ENCODE results near the gene EPHA4.

Gene EPHA4

GRCh38 chr2:221533299-221533698 is 38.8 kb downstream of the EPHA4 start:
- peaks cover 10% of the 10 kb centered on the region for H3K4me1 Mint-ChIP-seq (ENCODE audit: low read depth)
- no peaks in the 10 kb centered on the region for H3K36me3 Mint-ChIP-seq
- no peaks in the 10 kb centered on the region for H3K9me3 Mint-ChIP-seq (ENCODE audit: low read depth)
- H3K27ac Mint-ChIP-seq: no peak overlapping the region
- no peak overlapping the region for H3K4me3 Mint-ChIP-seq
- H3K27me3 Mint-ChIP-seq: no peaks in the 10 kb centered on the region

- H3K27ac Mint-ChIP-seq: no peak overlapping the region
- no peaks in the 10 kb centered on the region for H3K9me3 Mint-ChIP-seq (ENCODE audit: low read depth)
- peaks cover 15% of the 10 kb centered on the region for H3K4me1 Mint-ChIP-seq (ENCODE audit: low read depth)
- no peaks in the 10 kb centered on the region for H3K27me3 Mint-ChIP-seq
- H3K36me3 Mint-ChIP-seq: no peaks in the 10 kb centered on the region
- H3K4me3 Mint-ChIP-seq: no peak overlapping the region
Measured at GRCh38 chr2:221532641-221533040, 39.5 kb downstream of the EPHA4 start.

- no peaks in the 10 kb centered on the region for H3K27me3 Mint-ChIP-seq
- H3K36me3 Mint-ChIP-seq: no peaks in the 10 kb centered on the region
- no peak overlapping the region for H3K27ac Mint-ChIP-seq
- H3K4me1 Mint-ChIP-seq (ENCODE audit: low read depth): peaks cover 22% of the 10 kb centered on the region
- no peaks in the 10 kb centered on the region for H3K9me3 Mint-ChIP-seq (ENCODE audit: low read depth)
- H3K4me3 Mint-ChIP-seq: no peak overlapping the region
Measured at GRCh38 chr2:221530653-221531037, 41.5 kb downstream of the EPHA4 start.

GRCh38 chr2:221529943-221530652 is 42.0 kb downstream of the EPHA4 start:
- peak overlapping the region; percentile 6 for H3K4me3 Mint-ChIP-seq
- H3K27me3 Mint-ChIP-seq: no peaks in the 10 kb centered on the region
- H3K4me1 Mint-ChIP-seq (ENCODE audit: low read depth): peaks cover 22% of the 10 kb centered on the region
- H3K27ac Mint-ChIP-seq: peak overlapping the region; percentile 16
- no peaks in the 10 kb centered on the region for H3K9me3 Mint-ChIP-seq (ENCODE audit: low read depth)
- no peaks in the 10 kb centered on the region for H3K36me3 Mint-ChIP-seq

GRCh38 chr2:221529177-221529942 is 42.7 kb downstream of the EPHA4 start:
- H3K4me3 Mint-ChIP-seq: no peak overlapping the region

GRCh38 chr2:221527776-221528309 is 44.3 kb downstream of the EPHA4 start:
- H3K36me3 Mint-ChIP-seq: no peaks in the 10 kb centered on the region
- no peak overlapping the region for H3K4me3 Mint-ChIP-seq
- no peaks in the 10 kb centered on the region for H3K27me3 Mint-ChIP-seq
- peak overlapping the region; percentile 38 for H3K27ac Mint-ChIP-seq
- H3K4me1 Mint-ChIP-seq (ENCODE audit: low read depth): peaks cover 22% of the 10 kb centered on the region
- no peaks in the 10 kb centered on the region for H3K9me3 Mint-ChIP-seq (ENCODE audit: low read depth)

More at GRCh38 chr2:221529177-221529942, 42.7 kb downstream of the EPHA4 start:
- H3K27me3 Mint-ChIP-seq: no peaks in the 10 kb centered on the region
- H3K36me3 Mint-ChIP-seq: no peaks in the 10 kb centered on the region
- peaks cover 22% of the 10 kb centered on the region for H3K4me1 Mint-ChIP-seq (ENCODE audit: low read depth)
- peak overlapping the region; percentile 30 for H3K27ac Mint-ChIP-seq
- no peaks in the 10 kb centered on the region for H3K9me3 Mint-ChIP-seq (ENCODE audit: low read depth)

- Mint-ChIP-seq H3K27me3 (no peaks in the 10 kb centered on the region), H3K4me3 (no peak overlapping the region), H3K36me3 (peaks cover 2% of the 10 kb centered on the region), H3K9me3 (ENCODE audit: low read depth) (no peaks in the 10 kb centered on the region), H3K4me1 (ENCODE audit: low read depth) (peaks cover 34% of the 10 kb centered on the region), H3K27ac (no peak overlapping the region)
Measured at GRCh38 chr2:221524158-221524557, 47.9 kb downstream of the EPHA4 start.

- H3K9me3 Mint-ChIP-seq (ENCODE audit: low read depth): no peaks in the 10 kb centered on the region
- H3K27me3 Mint-ChIP-seq: no peaks in the 10 kb centered on the region
- no peak overlapping the region for H3K27ac Mint-ChIP-seq
- H3K4me1 Mint-ChIP-seq (ENCODE audit: low read depth): peaks cover 23% of the 10 kb centered on the region
- no peak overlapping the region for H3K4me3 Mint-ChIP-seq
- peaks cover 2% of the 10 kb centered on the region for H3K36me3 Mint-ChIP-seq
Measured at GRCh38 chr2:221521233-221521845, 50.8 kb downstream of the EPHA4 start.

- Mint-ChIP-seq H3K4me1 (ENCODE audit: low read depth) (peaks cover 23% of the 10 kb centered on the region), H3K36me3 (peaks cover 2% of the 10 kb centered on the region), H3K9me3 (ENCODE audit: low read depth) (no peaks in the 10 kb centered on the region), H3K27ac (no peak overlapping the region), H3K27me3 (no peaks in the 10 kb centered on the region), H3K4me3 (no peak overlapping the region)
Measured at GRCh38 chr2:221518935-221519625, 53.0 kb downstream of the EPHA4 start.

- H3K4me3 Mint-ChIP-seq: no peak overlapping the region
- no peaks in the 10 kb centered on the region for H3K27me3 Mint-ChIP-seq
- peaks cover 2% of the 10 kb centered on the region for H3K36me3 Mint-ChIP-seq
- H3K9me3 Mint-ChIP-seq (ENCODE audit: low read depth): no peaks in the 10 kb centered on the region
- H3K4me1 Mint-ChIP-seq (ENCODE audit: low read depth): peaks cover 23% of the 10 kb centered on the region
- no peak overlapping the region for H3K27ac Mint-ChIP-seq
Measured at GRCh38 chr2:221518201-221518934, 53.7 kb downstream of the EPHA4 start.

- Mint-ChIP-seq H3K4me3 (no peak overlapping the region), H3K27me3 (no peaks in the 10 kb centered on the region), H3K27ac (no peak overlapping the region), H3K4me1 (ENCODE audit: low read depth) (peaks cover 23% of the 10 kb centered on the region), H3K36me3 (peaks cover 2% of the 10 kb centered on the region), H3K9me3 (ENCODE audit: low read depth) (no peaks in the 10 kb centered on the region)
Measured at GRCh38 chr2:221517696-221518151, 54.4 kb downstream of the EPHA4 start.

GRCh38 chr2:221517146-221517695 is 54.9 kb downstream of the EPHA4 start:
- H3K4me1 Mint-ChIP-seq (ENCODE audit: low read depth): peaks cover 23% of the 10 kb centered on the region
- H3K36me3 Mint-ChIP-seq: no peaks in the 10 kb centered on the region
- no peak overlapping the region for H3K4me3 Mint-ChIP-seq
- H3K27me3 Mint-ChIP-seq: no peaks in the 10 kb centered on the region
- no peak overlapping the region for H3K27ac Mint-ChIP-seq
- no peaks in the 10 kb centered on the region for H3K9me3 Mint-ChIP-seq (ENCODE audit: low read depth)

- Mint-ChIP-seq H3K27ac (no peak overlapping the region), H3K4me3 (no peak overlapping the region), H3K36me3 (no peaks in the 10 kb centered on the region)
Measured at GRCh38 chr2:221515864-221516263, 56.2 kb downstream of the EPHA4 start.

More at GRCh38 chr2:221515864-221516263, 56.2 kb downstream of the EPHA4 start:
- Mint-ChIP-seq H3K4me1 (ENCODE audit: low read depth) (peaks cover 19% of the 10 kb centered on the region), H3K27me3 (no peaks in the 10 kb centered on the region), H3K9me3 (ENCODE audit: low read depth) (no peaks in the 10 kb centered on the region)

Measured in activated naive CD8-positive, alpha-beta T cell (primary cell).